Measurements from ENCODE around the gene NAA50.

GRCh38 chr3:113684271-113684819 lies 61.7 kb downstream of the NAA50 start:
- TF ChIP-seq ZBTB26 (tag by site-specific recombination; optimal IDR thresholded peaks at IDR 0.05) (no peak), ZBTB21 (tag by site-specific recombination; IDR thresholded peaks at IDR 0.05) (no peak), ZBTB10 (tag by site-specific recombination; IDR thresholded peaks at IDR 0.05) (no peak), CTCF (tag by site-specific recombination; IDR thresholded peaks at IDR 0.05) (no peak), ZBTB49 (tag by site-specific recombination; IDR thresholded peaks at IDR 0.05; ENCODE audit: low read depth) (no peak), PRDM1 (tag by site-specific recombination; IDR thresholded peaks at IDR 0.05) (no peak), YY1 (tag by site-specific recombination; IDR thresholded peaks at IDR 0.05) (no peak), ZNF529 (tag by site-specific recombination; IDR thresholded peaks at IDR 0.05; ENCODE audit: insufficient replicate concordance) (no peak), PRDM2 (tag by site-specific recombination; IDR thresholded peaks at IDR 0.05; ENCODE audit: borderline replicate concordance) (no peak), ZBTB7A (tag by site-specific recombination; IDR thresholded peaks at IDR 0.05; ENCODE audit: low read depth) (no peak), ZNF571 (tag by site-specific recombination; IDR thresholded peaks at IDR 0.05) (no peak)
